Measurements from ENCODE around the gene GOLPH3L. TPM values are rescaled to one million over a fixed set of nuclear protein-coding genes. Genes with fewer than 3 reads are reported as not detected.

GOLPH3L gene
- 34.9 and 41.8 TPM in 2 replicates for polyA plus RNA-seq (2011; rRNA removed)
- polyA plus RNA-seq (2012; cell fraction: cytosol; rRNA removed), result 5.6 and 6.2 TPM in 2 replicates
- 7.2 and 11.4 TPM in 2 replicates for polyA plus RNA-seq (2012; cell fraction: nucleus; rRNA removed)
- polyA plus RNA-seq (2017; fragmentation: RNase III; extraction: RNeasy Plus Mini Kit Qiagen cat#74134 plus additional on column Dnase treatment), result 23.9 to 32.3 TPM (median 27.7 TPM) in 3 replicates
- polyA minus RNA-seq (2011; rRNA and poly(A)+ RNA removed), result 24.6 and 30.4 TPM in 2 replicates

DNA sequence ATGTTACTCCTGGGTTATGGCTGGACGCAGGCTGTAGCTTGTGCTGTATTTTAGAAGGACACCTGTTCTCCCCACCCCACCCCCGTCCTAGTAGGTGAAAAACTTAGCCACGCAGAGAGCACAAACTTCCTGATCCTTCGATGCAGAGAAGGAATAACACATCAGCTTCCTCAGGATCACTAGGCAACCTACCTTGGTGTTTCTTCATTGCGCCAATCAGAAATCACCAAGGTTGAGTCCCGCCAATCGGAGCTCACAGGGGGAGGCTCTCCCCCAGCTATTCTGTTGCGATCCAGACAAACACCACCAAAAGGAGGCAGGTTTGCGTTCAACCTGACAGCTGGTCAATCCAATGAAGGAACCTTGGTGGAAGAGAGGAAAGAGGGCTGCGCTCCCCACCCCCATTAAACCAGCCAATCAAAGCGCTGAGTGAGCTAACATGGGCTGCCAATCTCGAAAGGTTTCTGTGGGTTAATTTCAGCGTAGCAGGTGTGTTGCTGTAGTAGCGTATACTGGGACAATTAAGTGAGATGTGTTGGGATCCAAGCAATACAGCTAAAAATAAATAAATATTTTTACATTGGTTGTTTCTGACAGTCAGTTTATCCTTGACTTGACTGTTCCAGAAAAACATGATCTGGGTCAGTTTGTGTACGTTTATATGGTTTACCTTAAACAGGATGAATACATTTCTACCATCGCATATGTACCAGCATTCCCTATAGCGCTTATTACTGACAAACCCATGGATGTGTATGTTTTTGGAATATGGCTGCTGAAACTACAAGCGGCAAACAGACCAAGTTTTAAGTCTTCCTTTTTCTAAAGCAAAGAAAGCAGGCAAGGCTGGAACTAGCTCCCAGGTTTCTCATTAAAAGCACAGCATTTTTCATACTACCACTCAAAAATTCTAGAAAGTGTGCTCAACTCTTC is at the start of gene GOLPH3L:
TSS of gene GOLPH3L (minus strand) at position 160 of the 933 bp plus-strand sequence. CDS start 2,316 bp downstream, outside the sequence.
- FAIRE-seq, result peak; percentile 97
- ChIA-PET CTCF (interaction anchor here (1.0 to 1.5 kb wide), 8 partner anchors 9 to 441 kb away, joined by 3 to 10 read pairs (median 3); no protein-coding TSS in a partner anchor), POLR2A (interaction anchor here (0.5 to 2.4 kb wide), 13 partner anchors 11 to 334 kb away, joined by 3 to 19 read pairs (median 4); partner anchors contain the start of genes ENSA, MCL1 and RPRD2)
- Histone ChIP-seq H3K4me1 (peaks cover 13% of the 10 kb centered on the region; the same call in 2 of the 3 replicates), H3K4me2 (peak within 1 kb of the TSS; percentile 96), H3K9me3 (no peaks in the 10 kb centered on the region), H3K4me3 (peak within 1 kb of the TSS; percentile 66), H3K27ac (peak within 1 kb of the TSS; percentile 75 to 88)
- 4% methylated on average over 17 of the region's 18 CpGs for WGBS (ENCODE audit: missing lambda C conversion rate)
- DNase-seq (ENCODE audit: low read depth in 1 of 2, low spot score in 1 of 2), result peak; percentile 92 to 98
- ATAC-seq, result peak; percentile 100
- TF ChIP-seq, protein P1, sequence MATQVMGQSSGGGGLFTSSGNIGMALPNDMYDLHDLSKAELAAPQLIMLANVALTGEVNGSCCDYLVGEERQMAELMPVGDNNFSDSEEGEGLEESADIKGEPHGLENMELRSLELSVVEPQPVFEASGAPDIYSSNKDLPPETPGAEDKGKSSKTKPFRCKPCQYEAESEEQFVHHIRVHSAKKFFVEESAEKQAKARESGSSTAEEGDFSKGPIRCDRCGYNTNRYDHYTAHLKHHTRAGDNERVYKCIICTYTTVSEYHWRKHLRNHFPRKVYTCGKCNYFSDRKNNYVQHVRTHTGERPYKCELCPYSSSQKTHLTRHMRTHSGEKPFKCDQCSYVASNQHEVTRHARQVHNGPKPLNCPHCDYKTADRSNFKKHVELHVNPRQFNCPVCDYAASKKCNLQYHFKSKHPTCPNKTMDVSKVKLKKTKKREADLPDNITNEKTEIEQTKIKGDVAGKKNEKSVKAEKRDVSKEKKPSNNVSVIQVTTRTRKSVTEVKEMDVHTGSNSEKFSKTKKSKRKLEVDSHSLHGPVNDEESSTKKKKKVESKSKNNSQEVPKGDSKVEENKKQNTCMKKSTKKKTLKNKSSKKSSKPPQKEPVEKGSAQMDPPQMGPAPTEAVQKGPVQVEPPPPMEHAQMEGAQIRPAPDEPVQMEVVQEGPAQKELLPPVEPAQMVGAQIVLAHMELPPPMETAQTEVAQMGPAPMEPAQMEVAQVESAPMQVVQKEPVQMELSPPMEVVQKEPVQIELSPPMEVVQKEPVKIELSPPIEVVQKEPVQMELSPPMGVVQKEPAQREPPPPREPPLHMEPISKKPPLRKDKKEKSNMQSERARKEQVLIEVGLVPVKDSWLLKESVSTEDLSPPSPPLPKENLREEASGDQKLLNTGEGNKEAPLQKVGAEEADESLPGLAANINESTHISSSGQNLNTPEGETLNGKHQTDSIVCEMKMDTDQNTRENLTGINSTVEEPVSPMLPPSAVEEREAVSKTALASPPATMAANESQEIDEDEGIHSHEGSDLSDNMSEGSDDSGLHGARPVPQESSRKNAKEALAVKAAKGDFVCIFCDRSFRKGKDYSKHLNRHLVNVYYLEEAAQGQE (IDR thresholded peaks at IDR 0.05), result no peak
- TF ChIP-seq PHF8 (IDR thresholded peaks at IDR 0.05; ENCODE audit: borderline replicate concordance, low read depth) (peak; percentile 51; the same call in 1 of the 2 replicates), ZFP36 (IDR thresholded peaks at IDR 0.05; ENCODE audit: borderline replicate concordance, partially characterized antibody) (no peak), FOXS1 (CRISPR knock-in tag; IDR thresholded peaks at IDR 0.05) (no peak), NPAS2 (CRISPR knock-in tag; IDR thresholded peaks at IDR 0.05; ENCODE audit: borderline replicate concordance) (no peak), ATOH8 (CRISPR knock-in tag; IDR thresholded peaks at IDR 0.05; ENCODE audit: low read depth) (no peak), CHD4 (IDR thresholded peaks at IDR 0.05; ENCODE audit: borderline replicate concordance) (no peak), RARB (CRISPR knock-in tag; IDR thresholded peaks at IDR 0.05) (no peak), PBX3 (IDR thresholded peaks at IDR 0.05) (peak; percentile 93), RFX5 (IDR thresholded peaks at IDR 0.05) (peak; percentile 89), E2F6 (IDR thresholded peaks at IDR 0.05; ENCODE audit: borderline replicate concordance, low read depth) (no peak), GATA3 (IDR thresholded peaks at IDR 0.05; ENCODE audit: borderline replicate concordance) (peak; percentile 9; the same call in 1 of the 2 replicates), CBX2 (IDR thresholded peaks at IDR 0.05; ENCODE audit: borderline replicate concordance, low read depth) (no peak), MAFK (IDR thresholded peaks at IDR 0.05; ENCODE audit: partially characterized antibody) (peak; percentile 61), KDM1A (IDR thresholded peaks at IDR 0.05; ENCODE audit: low read depth) (no peak), MYC (IDR thresholded peaks at IDR 0.05; ENCODE audit: borderline replicate concordance, low read length) (no peak), HEYL (CRISPR knock-in tag; IDR thresholded peaks at IDR 0.05) (no peak), ELK1 (IDR thresholded peaks at IDR 0.05; ENCODE audit: low read depth, low read length) (no peak), KDM5A (IDR thresholded peaks at IDR 0.05) (no peak), JUNB (IDR thresholded peaks at IDR 0.05) (no peak), HOXB5 (CRISPR knock-in tag; IDR thresholded peaks at IDR 0.05) (no peak), POLR2AphosphoS2 (conservative IDR thresholded peaks at IDR 0.05; ENCODE audit: low read length) (no peak), SMC3 (IDR thresholded peaks at IDR 0.05) (no peak), ESRRA (IDR thresholded peaks at IDR 0.05; ENCODE audit: borderline replicate concordance, low read length) (no peak), POLR2A (IDR thresholded peaks at IDR 0.05; ENCODE audit: low read length) (0 out of 2 replicates have a peak, but pooled peaks have one; percentile 40), TP53 (CRISPR knock-in tag; IDR thresholded peaks at IDR 0.05) (no peak)
- TF ChIP-seq, protein P2, sequence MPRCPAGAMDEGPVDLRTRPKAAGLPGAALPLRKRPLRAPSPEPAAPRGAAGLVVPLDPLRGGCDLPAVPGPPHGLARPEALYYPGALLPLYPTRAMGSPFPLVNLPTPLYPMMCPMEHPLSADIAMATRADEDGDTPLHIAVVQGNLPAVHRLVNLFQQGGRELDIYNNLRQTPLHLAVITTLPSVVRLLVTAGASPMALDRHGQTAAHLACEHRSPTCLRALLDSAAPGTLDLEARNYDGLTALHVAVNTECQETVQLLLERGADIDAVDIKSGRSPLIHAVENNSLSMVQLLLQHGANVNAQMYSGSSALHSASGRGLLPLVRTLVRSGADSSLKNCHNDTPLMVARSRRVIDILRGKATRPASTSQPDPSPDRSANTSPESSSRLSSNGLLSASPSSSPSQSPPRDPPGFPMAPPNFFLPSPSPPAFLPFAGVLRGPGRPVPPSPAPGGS (IDR thresholded peaks at IDR 0.05), result 0 out of 3 replicates have a peak, but pooled peaks have one; percentile 34
- TF ChIP-seq, protein P3, sequence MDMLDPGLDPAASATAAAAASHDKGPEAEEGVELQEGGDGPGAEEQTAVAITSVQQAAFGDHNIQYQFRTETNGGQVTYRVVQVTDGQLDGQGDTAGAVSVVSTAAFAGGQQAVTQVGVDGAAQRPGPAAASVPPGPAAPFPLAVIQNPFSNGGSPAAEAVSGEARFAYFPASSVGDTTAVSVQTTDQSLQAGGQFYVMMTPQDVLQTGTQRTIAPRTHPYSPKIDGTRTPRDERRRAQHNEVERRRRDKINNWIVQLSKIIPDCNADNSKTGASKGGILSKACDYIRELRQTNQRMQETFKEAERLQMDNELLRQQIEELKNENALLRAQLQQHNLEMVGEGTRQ (IDR thresholded peaks at IDR 0.05), result no peak

Data from A549 (cell line).